Neuronal stem cell (in vitro differentiated cells): ENCODE results near the gene PEMT.
"Not testable (repeated sequence)": the region's sequence is repeated elsewhere in the genome, so short reads cannot be mapped to it uniquely, and the experiment has no call there.

Experiments
- DNase-seq: peaks from one replicate; pipeline ENCODE4 v3.0.0-alpha.2; 2013; ENCODE audit warnings: low spot score
- H2AFZ ChIP-seq: one replicate; pipeline ENCODE4 v1.6.1; 2013; ENCODE audit warnings: mild to moderate bottlenecking, low read length, inconsistent platforms
- H2AK5ac ChIP-seq: 2 replicates; pipeline ENCODE4 v1.6.1; 2013; ENCODE audit warnings: low read depth, mild to moderate bottlenecking, inconsistent platforms, low read length, moderate library complexity, mixed read lengths
- H2BK120ac ChIP-seq: 2 replicates; pipeline ENCODE4 v1.6.1; 2013; ENCODE audit warnings: low read depth, mild to moderate bottlenecking, inconsistent platforms, low read length, moderate library complexity, mixed read lengths
- H2BK12ac ChIP-seq: one replicate; pipeline ENCODE4 v1.6.1; 2013; ENCODE audit warnings: low read length, inconsistent platforms
- H2BK15ac ChIP-seq: 2 replicates; pipeline ENCODE4 v1.6.1; 2013; ENCODE audit warnings: mild to moderate bottlenecking, low read length, inconsistent platforms, mixed read lengths
- H2BK5ac ChIP-seq: one replicate; pipeline ENCODE4 v1.6.1; 2013; ENCODE audit warnings: inconsistent platforms, mild to moderate bottlenecking, low read length, moderate library complexity
- H3K14ac ChIP-seq: one replicate; pipeline ENCODE4 v1.6.1; 2013; ENCODE audit warnings: low read length, inconsistent platforms
- H3K18ac ChIP-seq: 2 replicates; pipeline ENCODE4 v1.6.1; 2013; ENCODE audit warnings: low read length, inconsistent platforms
- H3K23ac ChIP-seq: 2 replicates; pipeline ENCODE4 v1.6.1; 2013; ENCODE audit warnings: low read depth, mild to moderate bottlenecking, mixed read lengths, low read length, inconsistent platforms; ENCODE audit not compliant: poor library complexity
- H3K27ac ChIP-seq: replicated peaks from 3 replicates; pipeline ENCODE4 v1.5.1; 2013; ENCODE audit warnings: low read length, inconsistent platforms
- H3K27me3 ChIP-seq, 3 experiments: 2 replicates each; pipeline ENCODE4 v1.6.1; 2013; ENCODE audit warnings: low read length in 3 of 3, mild to moderate bottlenecking in 2 of 3, inconsistent platforms in 1 of 3, low read depth in 1 of 3, mixed read lengths in 1 of 3, moderate library complexity in 1 of 3; ENCODE audit not compliant: control insufficient read depth in 3 of 3, insufficient read depth in 3 of 3
- H3K36me3 ChIP-seq, 2 donors: replicated peaks in 1 of 2; 2 replicates each; pipeline ENCODE4 v1.6.1; 2013; ENCODE audit warnings: low read length in 2 of 2; ENCODE audit not compliant: control insufficient read depth in 2 of 2, insufficient read depth in 2 of 2
- H3K4ac ChIP-seq: 2 replicates; pipeline ENCODE4 v1.6.1; 2013; ENCODE audit warnings: inconsistent platforms, mild to moderate bottlenecking, low read length, moderate library complexity
- H3K4me1 ChIP-seq, 2 donors: 1 replicate in 1 of 2; 2 replicates in 1 of 2; pipeline ENCODE4 v1.6.1; 2013; ENCODE audit warnings: low read length in 2 of 2, low read depth in 1 of 2; ENCODE audit not compliant: control insufficient read depth in 2 of 2, insufficient read depth in 1 of 2
- H3K4me2 ChIP-seq: one replicate; pipeline ENCODE4 v1.6.1; 2013; ENCODE audit warnings: mild to moderate bottlenecking, low read length, inconsistent platforms; ENCODE audit not compliant: insufficient read depth, poor library complexity, severe bottlenecking
- H3K4me3 ChIP-seq, 2 donors: 2 replicates each; pipeline ENCODE4 v1.5.1; 2013; ENCODE audit warnings: low read length in 2 of 2, mild to moderate bottlenecking in 2 of 2, inconsistent platforms in 1 of 2, moderate library complexity in 1 of 2
- H3K79me1 ChIP-seq: one replicate; pipeline ENCODE4 v1.6.1; 2013; ENCODE audit warnings: low read depth, mild to moderate bottlenecking, inconsistent platforms, low read length, moderate library complexity
- H3K9ac ChIP-seq: one replicate; pipeline ENCODE4 v1.6.1; 2013; ENCODE audit warnings: mild to moderate bottlenecking, low read depth, low read length, inconsistent platforms; ENCODE audit not compliant: poor library complexity
- H3K9me3 ChIP-seq, 2 donors: replicated peaks in 1 of 2; 2 replicates each; pipeline versions ENCODE3 to v1.6.1; 2013; ENCODE audit warnings: low read length in 2 of 2, mild to moderate bottlenecking in 2 of 2, inconsistent platforms in 1 of 2, low read depth in 1 of 2, mixed read lengths in 1 of 2, moderate library complexity in 1 of 2; ENCODE audit not compliant: control insufficient read depth in 2 of 2, insufficient read depth in 1 of 2
- H4K8ac ChIP-seq: one replicate; pipeline ENCODE4 v1.6.1; 2013; ENCODE audit warnings: low read depth, mild to moderate bottlenecking, inconsistent platforms, low read length, moderate library complexity
- H4K91ac ChIP-seq: one replicate; pipeline ENCODE4 v1.6.1; 2013; ENCODE audit warnings: low read length, low read depth, mild to moderate bottlenecking, inconsistent platforms; ENCODE audit not compliant: poor library complexity
- WGBS, 2 donors: extraction: QIAGEN DNeasy Blood & Tissue Kit; methylation state at CpG; one replicate each; pipeline ENCODE4 v1.1.7; 2013; ENCODE audit warnings: missing lambda C conversion rate in 2 of 2, mixed read lengths in 1 of 2; ENCODE audit not compliant: insufficient read length in 2 of 2, insufficient replicate concordance in 1 of 2; ENCODE audit errors: extremely low coverage in 2 of 2; 5-methylcytosine and 5-hydroxymethylcytosine counted together

Gene PEMT

DNA sequence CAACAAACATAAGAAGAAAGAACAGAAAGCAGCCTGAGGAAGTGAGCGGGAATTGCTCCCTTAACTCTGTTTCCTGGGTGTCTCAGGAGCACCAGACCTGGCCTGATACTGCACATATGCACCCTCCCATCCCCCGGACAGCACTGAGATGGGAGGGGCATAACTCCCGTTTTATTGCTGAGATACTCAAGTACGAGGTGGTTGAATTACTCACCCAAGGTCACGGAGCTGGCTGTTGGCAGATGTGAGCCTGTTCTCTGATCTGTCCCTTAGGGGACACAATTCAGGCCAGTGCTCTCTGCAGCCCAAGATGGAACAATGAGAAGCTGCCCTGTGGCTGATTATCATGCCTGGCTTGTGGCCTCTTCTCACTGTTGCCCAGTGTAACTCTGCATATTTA is 123.8 kb downstream of the PEMT start:
- no peak overlapping the region for H4K91ac ChIP-seq
- peaks cover 9% of the 10 kb centered on the region in 2 donors for H3K4me1 ChIP-seq
- no peaks in the 10 kb centered on the region for H3K9me3 ChIP-seq
- H3K27ac ChIP-seq: no peak overlapping the region
- no peak overlapping the region for H3K4ac ChIP-seq
- WGBS, 2 donors: no CpG with 5 or more reads among the region's 5 CpGs
- no peak overlapping the region for H2BK5ac ChIP-seq
- no peak overlapping the region for H3K9ac ChIP-seq
- H3K23ac ChIP-seq: no peak overlapping the region
- peaks cover 0 to 28% (median 0%) of the 10 kb centered on the region in 3 experiments for H3K27me3 ChIP-seq
- no peak overlapping the region for H2BK120ac ChIP-seq
- no peak overlapping the region for H2AK5ac ChIP-seq
- no peaks in the 10 kb centered on the region for H3K36me3 ChIP-seq
- no peak overlapping the region for H3K18ac ChIP-seq
- H3K79me1 ChIP-seq: no peaks in the 10 kb centered on the region
- H4K8ac ChIP-seq: no peak overlapping the region
- no peak overlapping the region for H2BK12ac ChIP-seq
- no peak overlapping the region for H3K4me2 ChIP-seq
- no peak overlapping the region for H3K14ac ChIP-seq
- no peak for DNase-seq
- no peak overlapping the region for H3K4me3 ChIP-seq
- H2BK15ac ChIP-seq: no peak overlapping the region
- H2AFZ ChIP-seq: no peak overlapping the region

DNA sequence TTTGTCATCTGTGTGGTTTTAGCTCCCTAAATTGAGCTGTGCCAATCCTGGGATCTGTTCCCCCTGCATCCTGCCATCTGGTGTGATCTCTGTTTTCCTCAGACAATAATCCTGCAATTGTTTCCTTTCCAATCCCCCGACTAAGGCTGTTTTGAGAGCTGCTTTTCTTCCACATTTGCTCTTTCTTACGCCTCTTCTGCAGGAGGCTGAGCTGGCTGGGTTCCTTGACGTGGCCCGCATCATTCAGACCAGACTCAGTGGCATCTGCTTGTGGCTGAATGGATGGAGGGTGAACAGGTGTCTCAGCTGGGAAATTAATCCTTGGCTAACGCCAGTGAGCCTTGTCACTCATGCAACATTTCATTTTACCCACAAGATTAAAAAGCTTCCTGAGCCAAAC is 124.5 kb downstream of the PEMT start:
- no peaks in the 10 kb centered on the region for H3K79me1 ChIP-seq
- peaks cover 2 to 9% of the 10 kb centered on the region in 2 donors for H3K4me1 ChIP-seq
- no peak for DNase-seq
- H3K14ac ChIP-seq: no peak overlapping the region
- H2BK12ac ChIP-seq: no peak overlapping the region
- no peak overlapping the region for H3K4me2 ChIP-seq
- H3K9ac ChIP-seq: no peak overlapping the region
- no peak overlapping the region for H2BK5ac ChIP-seq
- peaks cover 0 to 31% (median 0%) of the 10 kb centered on the region in 3 experiments for H3K27me3 ChIP-seq
- no peak overlapping the region for H3K23ac ChIP-seq
- WGBS, 2 donors: no CpG with 5 or more reads among the region's 5 CpGs
- H2AK5ac ChIP-seq: no peak overlapping the region
- H4K91ac ChIP-seq: no peak overlapping the region
- no peak overlapping the region for H3K27ac ChIP-seq
- no peaks in the 10 kb centered on the region for H3K9me3 ChIP-seq
- H3K4ac ChIP-seq: no peak overlapping the region
- no peak overlapping the region for H4K8ac ChIP-seq
- no peak overlapping the region for H3K4me3 ChIP-seq
- H3K36me3 ChIP-seq: no peaks in the 10 kb centered on the region
- H2BK15ac ChIP-seq: no peak overlapping the region
- H2BK120ac ChIP-seq: no peak overlapping the region
- no peak overlapping the region for H2AFZ ChIP-seq
- H3K18ac ChIP-seq: no peak overlapping the region

DNA sequence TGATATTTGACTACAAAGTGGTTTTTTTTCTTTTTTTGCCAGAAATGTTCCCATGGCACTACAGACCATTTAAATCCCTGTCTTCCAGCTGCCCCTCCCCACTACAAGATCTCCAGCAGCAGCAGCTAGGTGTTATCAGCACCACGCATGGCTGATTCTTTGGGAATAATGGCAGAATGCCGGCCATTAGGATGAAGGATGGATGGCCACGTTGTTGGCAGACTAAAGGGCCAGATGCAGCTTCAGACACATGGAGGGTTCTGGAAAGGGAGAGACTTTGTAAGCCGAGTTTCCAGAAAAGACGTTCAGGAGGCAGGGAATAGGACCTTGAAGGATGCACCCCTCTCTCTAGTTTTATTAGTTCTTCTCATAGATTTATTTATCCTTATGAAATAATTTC is 125.0 kb downstream of the PEMT start:
- no peaks in the 10 kb centered on the region for H3K79me1 ChIP-seq
- no peak overlapping the region for H3K9ac ChIP-seq
- H3K9me3 ChIP-seq: no peaks in the 10 kb centered on the region
- peaks cover 0 to 9% of the 10 kb centered on the region in 2 donors for H3K4me1 ChIP-seq
- H4K91ac ChIP-seq: no peak overlapping the region
- peak overlapping the region; percentile 44 for H3K18ac ChIP-seq
- H3K4me2 ChIP-seq: no peak overlapping the region
- H2BK15ac ChIP-seq: no peak overlapping the region
- H3K36me3 ChIP-seq: no peaks in the 10 kb centered on the region
- H3K27ac ChIP-seq: no peak overlapping the region
- no peak overlapping the region for H3K14ac ChIP-seq
- peak overlapping the region in 1 of 2 donors; percentile 16 for H3K4me3 ChIP-seq
- H3K23ac ChIP-seq: no peak overlapping the region
- no peak for DNase-seq
- WGBS, 2 donors: no CpG with 5 or more reads among the region's 5 CpGs
- H3K4ac ChIP-seq: no peak overlapping the region
- H2BK5ac ChIP-seq: no peak overlapping the region
- H2AK5ac ChIP-seq: no peak overlapping the region
- H4K8ac ChIP-seq: no peak overlapping the region
- H2AFZ ChIP-seq: no peak overlapping the region
- peaks cover 0 to 31% (median 0%) of the 10 kb centered on the region in 3 experiments for H3K27me3 ChIP-seq
- H2BK120ac ChIP-seq: no peak overlapping the region
- H2BK12ac ChIP-seq: no peak overlapping the region

DNA sequence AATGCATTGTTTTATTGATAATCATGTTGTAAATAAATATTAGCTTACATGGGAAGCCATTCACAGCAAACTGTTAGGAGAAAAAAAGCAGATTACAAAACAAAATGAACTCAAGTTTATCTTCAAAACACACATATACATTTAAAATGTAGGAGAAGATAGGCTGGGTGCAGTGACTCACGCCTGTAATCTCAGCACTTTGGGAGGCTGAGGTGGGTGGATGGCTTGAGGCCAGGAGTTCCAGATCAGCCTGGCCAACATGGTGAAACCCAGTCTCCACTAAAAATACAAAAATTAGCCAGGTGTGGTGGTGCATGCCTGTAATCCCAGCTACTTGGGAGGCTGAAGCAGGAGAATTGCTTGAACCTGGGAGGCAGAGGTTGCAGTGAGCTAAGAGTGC is 125.6 kb downstream of the PEMT start:
- peaks cover 0 to 31% (median 0%) of the 10 kb centered on the region in 3 experiments for H3K27me3 ChIP-seq
- H2BK5ac ChIP-seq, H2AK5ac ChIP-seq, H3K79me1 ChIP-seq, H3K9me3 ChIP-seq, H3K18ac ChIP-seq, H4K91ac ChIP-seq, H3K14ac ChIP-seq, H3K4me3 ChIP-seq, H3K4me1 ChIP-seq, H3K4me2 ChIP-seq, H2AFZ ChIP-seq, H3K27ac ChIP-seq, H3K23ac ChIP-seq, H3K9ac ChIP-seq, H2BK12ac ChIP-seq, H2BK15ac ChIP-seq, H3K4ac ChIP-seq, H2BK120ac ChIP-seq, DNase-seq, H4K8ac ChIP-seq, H3K36me3 ChIP-seq: not testable (repeated sequence)
- WGBS, 2 donors: no CpG with 5 or more reads among the region's 1 CpG
